Liver (tissue), 9 donors: ENCODE measurements around the gene ATG4C. TPM values are rescaled to one million over a fixed set of nuclear protein-coding genes. Genes with fewer than 3 reads are reported as not detected.

Source experiments
- DNase-seq: peaks from one replicate; pipeline ENCODE4 v3.0.0-alpha.2; 2017; ENCODE audit warnings: low spot score
- H3K27ac ChIP-seq, 2 donors: one replicate each; pipeline ENCODE4 v1.7.0; 2013; ENCODE audit warnings: inconsistent platforms in 2 of 2, low read length in 2 of 2, control low read depth in 1 of 2, low read depth in 1 of 2, mild to moderate bottlenecking in 1 of 2
- H3K27me3 ChIP-seq, 4 donors: one replicate each; pipeline versions ENCODE4 v1.6.1 to v1.7.0; 2013; ENCODE audit warnings: low read length in 3 of 4, inconsistent platforms in 1 of 4, mild to moderate bottlenecking in 1 of 4, moderate library complexity in 1 of 4; ENCODE audit not compliant: control insufficient read depth in 4 of 4, insufficient read depth in 4 of 4
- H3K36me3 ChIP-seq, 4 donors: one replicate each; pipeline versions ENCODE4 v1.6.1 to v1.7.0; 2013; ENCODE audit warnings: low read length in 3 of 4, mild to moderate bottlenecking in 3 of 4, low read depth in 1 of 4, moderate library complexity in 1 of 4; ENCODE audit not compliant: control insufficient read depth in 4 of 4, insufficient read depth in 3 of 4
- H3K4me1 ChIP-seq, 4 donors: one replicate each; pipeline versions ENCODE4 v1.6.1 to v1.7.0; 2013; ENCODE audit warnings: low read length in 3 of 4, mild to moderate bottlenecking in 3 of 4, moderate library complexity in 1 of 4; ENCODE audit not compliant: control insufficient read depth in 4 of 4, insufficient read depth in 4 of 4
- H3K4me3 ChIP-seq, 3 donors: one replicate each; pipeline versions ENCODE4 v1.6.1 to v1.7.0; 2013; ENCODE audit warnings: low read length in 3 of 3, control low read depth in 1 of 3, low read depth in 1 of 3, mild to moderate bottlenecking in 1 of 3
- H3K9ac ChIP-seq, 2 donors: one replicate each; pipeline ENCODE4 v1.7.0; 2013; ENCODE audit warnings: low read length in 2 of 2, mild to moderate bottlenecking in 2 of 2, moderate library complexity in 2 of 2, control low read depth in 1 of 2, low read depth in 1 of 2
- H3K9me3 ChIP-seq, 4 donors: one replicate each; pipeline versions ENCODE4 v1.6.1 to v1.7.0; 2013; ENCODE audit warnings: low read length in 3 of 4; ENCODE audit not compliant: control insufficient read depth in 4 of 4
- FOXA1 ChIP-seq: IDR thresholded peaks from 2 replicates; pipeline ENCODE4 v1.6.1; 2016; ENCODE audit warnings: antibody characterized with exemption
- HNF4A ChIP-seq, 2 donors: conservative IDR thresholded peaks; 2 replicates each; pipeline ENCODE4 v1.6.1; 2016; ENCODE audit warnings: antibody characterized with exemption in 2 of 2, mild to moderate bottlenecking in 2 of 2
- HNF4G ChIP-seq: IDR thresholded peaks from 2 replicates; pipeline ENCODE4 v1.6.1; 2016; ENCODE audit warnings: antibody characterized with exemption
- NR2F2 ChIP-seq: IDR thresholded peaks from 2 replicates; pipeline ENCODE4 v1.6.1; 2016; ENCODE audit warnings: antibody characterized with exemption
- RAD21 ChIP-seq, 2 donors: IDR thresholded peaks; 2 replicates each; pipeline ENCODE4 v1.6.1; 2016; ENCODE audit warnings: antibody characterized with exemption in 2 of 2, mild to moderate bottlenecking in 2 of 2
- SP1 ChIP-seq: IDR thresholded peaks from 2 replicates; pipeline ENCODE4 v1.6.1; 2018; ENCODE audit warnings: antibody characterized with exemption, mild to moderate bottlenecking
- TAF1 ChIP-seq: conservative IDR thresholded peaks from 2 replicates; pipeline ENCODE4 v1.6.1; 2016; ENCODE audit warnings: antibody characterized with exemption, mild to moderate bottlenecking
- YY1 ChIP-seq: IDR thresholded peaks from 2 replicates; pipeline ENCODE4 v1.6.1; 2016; ENCODE audit warnings: antibody characterized with exemption, mild to moderate bottlenecking
- WGBS: extraction: QIAGEN DNeasy Blood & Tissue Kit; methylation state at CpG from one replicate; pipeline ENCODE4 v1.1.7; 2013; 5-methylcytosine and 5-hydroxymethylcytosine counted together
- polyA plus RNA-seq, 2 donors: library from polyadenylated mRNA; stranded (reverse) in 1 of 2; unstranded in 1 of 2; fragments of 200-250 nt in 1 of 2; fragments of >200 nt in 1 of 2; fragmentation: Nextera tagmentation in 1 of 2; extraction: Ambion mirVana in 1 of 2; gene quantifications; one replicate each; pipeline versions ENCODE4 v1.2.1 to v1.2.3, GENCODE V29; 2013 to 2015
- total RNA-seq, 2 donors: library from RNA; depleted of rRNA; stranded (reverse); fragments of >200 nt; gene quantifications; one replicate each; pipeline ENCODE4 v1.2.3, GENCODE V29; 2014
- TF ChIP-seq, protein P1 (sequence below): IDR thresholded peaks from 2 replicates; pipeline ENCODE4 v1.6.1; 2016; ENCODE audit warnings: antibody characterized with exemption
- TF ChIP-seq, protein P2 (sequence below): IDR thresholded peaks from 2 replicates; pipeline ENCODE4 v1.6.1; 2016; ENCODE audit warnings: antibody characterized with exemption
- TF ChIP-seq, protein P3 (sequence below): IDR thresholded peaks from 2 replicates; pipeline ENCODE4 v1.6.1; 2016; ENCODE audit warnings: antibody characterized with exemption
- TF ChIP-seq, protein P4 (sequence below): fragments of 150-350 bp; IDR thresholded peaks from 2 replicates; pipeline ENCODE4 v1.5.1; 2017; ENCODE audit warnings: improper control_type of control experiment, low read depth, low read length; ENCODE audit not compliant: missing input control
- donor health status: healthy.
- donor health status: healthy.
- donor health status: healthy.
- donor health status: healthy.
- donor health status: healthy.

Gene ATG4C
- total and polyA plus RNA-seq, 4 donors = 3.8 to 8.4 (median 5.2) TPM

DNA sequence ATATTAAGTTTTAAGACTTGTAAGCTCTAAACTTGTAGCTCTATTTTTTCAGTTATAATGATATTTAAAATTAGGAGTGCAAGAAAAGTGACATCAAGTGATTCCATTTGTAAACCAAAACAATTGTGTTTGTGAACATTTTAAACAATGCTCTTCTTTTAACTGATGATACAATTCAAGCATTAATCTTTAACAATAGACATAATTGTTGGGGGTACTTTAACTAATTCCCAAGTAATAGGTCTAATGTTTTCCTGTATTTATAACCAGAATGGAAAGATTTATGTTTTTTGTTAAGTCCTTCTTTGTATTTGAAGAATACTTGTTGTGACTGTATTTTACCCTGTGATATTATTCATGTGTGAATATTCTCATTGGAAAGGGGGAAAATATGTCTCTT is 6.8 kb downstream of the ATG4C start:
- Histone ChIP-seq H3K4me1 (no peaks in the 10 kb centered on the region), H3K4me3 (no peak overlapping the region), H3K36me3 (no peaks in the 10 kb centered on the region), H3K27me3 (no peaks in the 10 kb centered on the region), H3K9ac (no peak overlapping the region), H3K9me3 (no peaks in the 10 kb centered on the region), H3K27ac (no peak overlapping the region)
- TF ChIP-seq HNF4G = no peak
- DNase-seq = no peak

DNA sequence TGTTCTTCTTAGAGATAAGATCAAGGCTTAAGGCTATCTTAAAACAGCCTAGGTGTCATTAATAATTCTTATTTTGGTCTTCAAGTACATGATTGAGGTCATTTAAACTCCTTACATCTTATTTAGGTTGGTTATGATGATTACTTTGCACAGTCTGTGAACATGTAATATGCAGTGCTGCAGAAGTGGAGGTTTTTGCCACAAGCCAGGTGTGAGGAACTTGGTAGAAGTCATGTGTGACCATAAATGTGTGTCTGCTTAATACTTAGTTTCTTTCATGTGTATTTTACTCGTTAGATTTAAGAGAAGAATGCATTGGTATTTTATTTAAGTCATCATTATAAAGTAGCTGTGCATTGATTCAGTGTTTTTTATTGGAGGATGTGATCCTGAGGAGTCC is 10.1 kb downstream of the ATG4C start:
- TF ChIP-seq TAF1 = no peak
- no peak for TF ChIP-seq FOXA1
- no peak for TF ChIP-seq RAD21 (IDR thresholded peaks at IDR 0.05)
- TF ChIP-seq, protein P1, sequence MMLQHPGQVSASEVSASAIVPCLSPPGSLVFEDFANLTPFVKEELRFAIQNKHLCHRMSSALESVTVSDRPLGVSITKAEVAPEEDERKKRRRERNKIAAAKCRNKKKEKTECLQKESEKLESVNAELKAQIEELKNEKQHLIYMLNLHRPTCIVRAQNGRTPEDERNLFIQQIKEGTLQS = no peak
- no peak for TF ChIP-seq SP1

DNA sequence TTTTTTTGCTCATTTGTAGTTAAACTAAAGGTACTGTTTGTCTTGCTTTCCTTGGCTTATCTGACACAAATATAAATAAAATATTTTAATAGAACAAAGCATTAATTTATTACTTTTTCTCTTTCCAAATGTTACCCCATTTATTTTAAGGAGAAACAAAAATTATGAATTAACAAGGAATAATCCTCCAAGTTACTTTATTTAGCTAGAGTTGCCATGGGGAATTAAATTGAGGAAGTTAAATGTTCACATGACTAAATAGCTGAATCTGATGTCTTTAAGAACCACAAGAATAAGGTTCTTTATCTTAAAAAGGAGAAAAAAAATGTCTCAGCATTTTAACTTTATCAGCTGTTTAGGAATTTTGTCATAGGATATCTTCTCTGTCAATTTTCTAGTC is 12.3 kb downstream of the ATG4C start:
- Histone ChIP-seq H3K27ac (no peak overlapping the region), H3K36me3 (no peaks in the 10 kb centered on the region), H3K4me1 (no peaks in the 10 kb centered on the region), H3K9ac (no peak overlapping the region), H3K4me3 (no peak overlapping the region), H3K27me3 (no peaks in the 10 kb centered on the region), H3K9me3 (no peaks in the 10 kb centered on the region)
- no peak for DNase-seq
- TF ChIP-seq, protein P2, sequence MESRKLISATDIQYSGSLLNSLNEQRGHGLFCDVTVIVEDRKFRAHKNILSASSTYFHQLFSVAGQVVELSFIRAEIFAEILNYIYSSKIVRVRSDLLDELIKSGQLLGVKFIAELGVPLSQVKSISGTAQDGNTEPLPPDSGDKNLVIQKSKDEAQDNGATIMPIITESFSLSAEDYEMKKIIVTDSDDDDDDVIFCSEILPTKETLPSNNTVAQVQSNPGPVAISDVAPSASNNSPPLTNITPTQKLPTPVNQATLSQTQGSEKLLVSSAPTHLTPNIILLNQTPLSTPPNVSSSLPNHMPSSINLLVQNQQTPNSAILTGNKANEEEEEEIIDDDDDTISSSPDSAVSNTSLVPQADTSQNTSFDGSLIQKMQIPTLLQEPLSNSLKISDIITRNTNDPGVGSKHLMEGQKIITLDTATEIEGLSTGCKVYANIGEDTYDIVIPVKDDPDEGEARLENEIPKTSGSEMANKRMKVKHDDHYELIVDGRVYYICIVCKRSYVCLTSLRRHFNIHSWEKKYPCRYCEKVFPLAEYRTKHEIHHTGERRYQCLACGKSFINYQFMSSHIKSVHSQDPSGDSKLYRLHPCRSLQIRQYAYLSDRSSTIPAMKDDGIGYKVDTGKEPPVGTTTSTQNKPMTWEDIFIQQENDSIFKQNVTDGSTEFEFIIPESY = no peak
- no peak for TF ChIP-seq SP1

More for the DNA sequence above, 10.1 kb downstream of the ATG4C start:
- Histone ChIP-seq H3K36me3 (no peaks in the 10 kb centered on the region), H3K9ac (no peak overlapping the region), H3K4me3 (no peak overlapping the region), H3K27ac (no peak overlapping the region), H3K4me1 (no peaks in the 10 kb centered on the region), H3K9me3 (no peaks in the 10 kb centered on the region), H3K27me3 (no peaks in the 10 kb centered on the region)
- WGBS = 86% methylated on average over 1 of the region's 1 CpG
- no peak for DNase-seq

DNA sequence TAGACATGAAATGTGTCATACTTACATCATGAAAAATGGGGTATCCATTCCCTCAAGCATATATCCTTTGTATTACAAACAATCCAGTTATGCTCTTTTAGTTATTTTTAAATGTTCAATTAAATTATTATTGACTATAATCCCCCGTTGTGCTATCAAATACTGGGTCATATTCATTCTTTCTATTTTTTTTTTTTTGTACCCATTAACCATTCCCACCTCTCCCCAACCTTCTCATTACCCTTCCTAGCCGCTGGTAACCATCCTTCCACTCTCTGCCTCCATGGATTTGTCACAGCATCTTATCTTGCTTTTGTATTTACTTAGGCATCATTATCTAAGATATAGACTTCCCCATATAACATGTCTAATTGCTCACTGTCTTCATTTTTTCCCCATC is 15.8 kb downstream of the ATG4C start:
- Histone ChIP-seq H3K9me3 (no peaks in the 10 kb centered on the region), H3K4me1 (no peaks in the 10 kb centered on the region), H3K27me3 (no peaks in the 10 kb centered on the region), H3K4me3 (no peak overlapping the region), H3K9ac (no peak overlapping the region), H3K36me3 (no peaks in the 10 kb centered on the region), H3K27ac (no peak overlapping the region)
- TF ChIP-seq YY1 (no peak), NR2F2 (no peak), HNF4A (conservative IDR thresholded peaks at IDR 0.05) (no peak), SP1 (no peak)
- TF ChIP-seq, protein P3, sequence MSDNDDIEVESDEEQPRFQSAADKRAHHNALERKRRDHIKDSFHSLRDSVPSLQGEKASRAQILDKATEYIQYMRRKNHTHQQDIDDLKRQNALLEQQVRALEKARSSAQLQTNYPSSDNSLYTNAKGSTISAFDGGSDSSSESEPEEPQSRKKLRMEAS = no peak
- TF ChIP-seq, protein P4, sequence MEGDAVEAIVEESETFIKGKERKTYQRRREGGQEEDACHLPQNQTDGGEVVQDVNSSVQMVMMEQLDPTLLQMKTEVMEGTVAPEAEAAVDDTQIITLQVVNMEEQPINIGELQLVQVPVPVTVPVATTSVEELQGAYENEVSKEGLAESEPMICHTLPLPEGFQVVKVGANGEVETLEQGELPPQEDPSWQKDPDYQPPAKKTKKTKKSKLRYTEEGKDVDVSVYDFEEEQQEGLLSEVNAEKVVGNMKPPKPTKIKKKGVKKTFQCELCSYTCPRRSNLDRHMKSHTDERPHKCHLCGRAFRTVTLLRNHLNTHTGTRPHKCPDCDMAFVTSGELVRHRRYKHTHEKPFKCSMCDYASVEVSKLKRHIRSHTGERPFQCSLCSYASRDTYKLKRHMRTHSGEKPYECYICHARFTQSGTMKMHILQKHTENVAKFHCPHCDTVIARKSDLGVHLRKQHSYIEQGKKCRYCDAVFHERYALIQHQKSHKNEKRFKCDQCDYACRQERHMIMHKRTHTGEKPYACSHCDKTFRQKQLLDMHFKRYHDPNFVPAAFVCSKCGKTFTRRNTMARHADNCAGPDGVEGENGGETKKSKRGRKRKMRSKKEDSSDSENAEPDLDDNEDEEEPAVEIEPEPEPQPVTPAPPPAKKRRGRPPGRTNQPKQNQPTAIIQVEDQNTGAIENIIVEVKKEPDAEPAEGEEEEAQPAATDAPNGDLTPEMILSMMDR = no peak
- DNase-seq = no peak
- 95% methylated on average over 2 of the region's 2 CpGs for WGBS
